IPS-18c (cell line): ENCODE results near the gene ZKSCAN1.
A peak's percentile ranks its signal among the peaks of the same experiment; 100 is the strongest.
"Not testable (repeated sequence)": the region's sequence is repeated elsewhere in the genome, so short reads cannot be mapped to it uniquely, and the experiment has no call there.

Source experiments
- H3K4me3 ChIP-seq: 2 replicates; pipeline ENCODE4 v1.7.0; 2013; ENCODE audit warnings: low read depth, mild to moderate bottlenecking, low read length, moderate library complexity; ENCODE audit not compliant: insufficient read depth
- H3K9me3 ChIP-seq: one replicate; pipeline ENCODE4 v1.6.1; 2013; ENCODE audit warnings: mild to moderate bottlenecking, low read length, moderate library complexity; ENCODE audit not compliant: control insufficient read depth, insufficient read depth

The ZKSCAN1 gene

GRCh38 chr7:100015232-100016214, at the start of gene ZKSCAN1:
TSS of gene ZKSCAN1 (plus strand) at chr7:100015596. CDS start at chr7:100023507, 7,911 bp downstream.
- no peaks in the 10 kb centered on the region for H3K9me3 ChIP-seq
- H3K4me3 ChIP-seq: peak within 1 kb of the TSS; percentile 94

DNA sequence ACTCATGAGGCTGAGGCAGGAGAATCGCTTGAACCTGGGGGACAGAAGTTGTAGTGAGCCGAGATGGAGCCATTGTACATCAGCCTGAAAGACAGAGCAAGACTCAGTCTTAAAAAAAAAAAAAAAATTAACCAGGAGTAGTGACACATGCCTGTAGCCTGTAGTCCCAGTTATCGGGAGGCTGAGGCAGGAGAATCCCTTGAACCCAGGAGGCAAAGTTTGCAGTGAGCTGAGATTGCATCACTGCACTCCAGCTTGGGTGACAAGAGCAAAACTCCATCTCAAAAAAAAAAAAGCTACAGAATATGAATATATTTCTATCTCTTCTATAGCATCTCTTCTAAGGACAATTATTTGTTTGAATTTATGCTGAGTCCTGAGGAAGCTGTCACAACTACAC, 46.1 kb upstream of the ZKSCAN1 start:
- no peak overlapping the region for H3K4me3 ChIP-seq
- no peaks in the 10 kb centered on the region for H3K9me3 ChIP-seq

- not testable (repeated sequence) for H3K9me3 ChIP-seq, H3K4me3 ChIP-seq
Measured at GRCh38 chr7:99969813-99970212, 45.6 kb upstream of the ZKSCAN1 start.

DNA sequence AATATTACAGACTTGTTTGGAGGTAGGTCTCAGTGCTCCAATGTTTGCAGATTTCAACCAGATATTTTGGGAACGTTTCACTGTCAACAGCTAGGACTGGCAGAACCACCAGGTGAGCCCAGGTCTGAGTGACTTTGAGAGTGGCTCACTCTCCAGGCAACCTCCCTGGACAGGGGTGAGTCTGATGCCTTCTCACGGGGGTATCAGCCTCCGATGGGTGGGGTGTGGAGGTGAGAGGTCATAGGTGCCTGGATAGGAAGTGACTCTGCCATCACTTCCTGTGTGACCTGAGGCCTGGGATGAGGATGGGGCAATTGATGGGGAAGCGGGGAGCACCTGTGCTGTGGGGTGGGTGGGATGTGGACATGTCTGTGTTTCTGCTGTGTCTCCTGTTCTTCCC, 44.2 kb upstream of the ZKSCAN1 start:
- no peaks in the 10 kb centered on the region for H3K9me3 ChIP-seq
- no peak overlapping the region for H3K4me3 ChIP-seq

DNA sequence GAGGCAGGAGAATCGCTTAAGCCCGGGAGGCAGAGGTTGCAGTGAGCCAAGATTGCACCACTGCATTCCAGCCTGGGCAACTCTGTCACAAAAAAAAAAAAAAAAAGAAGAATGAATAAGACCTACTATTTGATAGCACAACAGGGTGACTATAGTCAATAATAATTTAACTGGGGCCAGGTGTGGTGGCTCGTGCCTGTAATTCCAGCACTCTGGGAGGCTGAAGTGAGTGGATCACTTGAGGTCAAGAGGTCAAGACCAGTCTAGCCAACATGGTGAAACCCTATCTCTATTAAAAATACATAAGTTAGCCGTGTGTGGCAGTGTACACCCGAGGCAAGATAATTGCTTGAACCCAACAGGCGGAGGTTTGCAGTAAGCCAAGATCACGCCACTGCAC, 41.6 kb upstream of the ZKSCAN1 start:
- H3K4me3 ChIP-seq, H3K9me3 ChIP-seq: not testable (repeated sequence)

DNA sequence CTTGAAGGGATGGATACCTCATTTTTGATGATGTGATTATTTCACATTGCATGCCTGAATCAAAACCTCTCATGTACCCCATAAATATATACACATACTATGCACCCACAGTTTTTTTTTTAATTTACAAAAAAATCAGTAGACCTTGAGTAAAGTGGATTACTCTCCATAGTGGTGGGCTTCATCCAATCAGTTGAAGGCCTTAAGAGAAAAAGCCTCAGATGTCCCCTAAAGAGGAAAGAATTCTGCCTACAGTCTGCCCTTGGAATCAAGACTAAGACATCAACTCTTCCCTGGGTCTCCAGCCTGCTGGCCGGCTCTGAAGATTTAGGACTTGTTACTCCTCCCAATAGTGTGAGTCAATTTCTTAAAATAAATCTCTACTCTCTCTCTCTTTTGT, 40.7 kb upstream of the ZKSCAN1 start:
- Histone ChIP-seq H3K4me3 (no peak overlapping the region), H3K9me3 (no peaks in the 10 kb centered on the region)

DNA sequence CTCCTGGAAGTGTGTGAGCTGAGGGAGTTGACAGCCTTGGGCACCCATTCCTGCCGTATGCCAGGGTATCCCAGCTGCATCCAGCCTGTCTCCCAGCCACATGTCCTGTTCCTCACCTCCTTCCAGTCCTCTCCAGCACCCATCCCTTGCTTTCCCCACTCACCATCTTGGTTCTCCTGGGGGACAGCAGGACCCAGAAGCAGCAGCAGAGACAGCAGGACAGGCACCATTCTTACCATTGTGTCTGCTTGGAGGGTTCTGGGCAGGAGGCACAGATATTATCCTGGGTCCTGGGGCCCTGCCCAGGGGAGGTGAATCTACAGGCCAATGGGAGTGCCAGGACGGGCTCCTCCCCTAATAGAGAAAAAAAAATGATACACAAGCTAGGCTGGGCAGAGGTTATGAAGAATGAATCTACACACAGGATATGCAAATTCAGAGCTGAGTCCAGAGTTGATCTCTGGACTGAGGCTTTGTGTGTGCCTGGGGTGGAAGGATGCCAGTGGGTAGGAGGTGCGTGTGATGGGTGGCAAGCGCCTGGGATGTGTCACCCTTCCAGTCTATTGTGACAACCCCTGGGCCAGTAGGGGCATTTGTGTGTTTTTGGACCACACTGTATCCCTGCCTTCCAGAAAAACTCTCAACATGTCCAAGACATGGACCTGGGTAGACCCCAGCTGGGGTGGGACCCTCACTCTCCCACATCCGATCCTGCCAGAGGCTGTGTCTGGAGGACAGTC, 39.4 kb upstream of the ZKSCAN1 start, which contains the start of gene AZGP1:
Gene AZGP1, minus strand, starts transcription at position 250 of the 740 bp plus-strand sequence. Its CDS starts 11 bp downstream, at position 239.
- Histone ChIP-seq H3K9me3 (no peaks in the 10 kb centered on the region), H3K4me3 (no peak within 1 kb of the TSS)

- no peaks in the 10 kb centered on the region for H3K9me3 ChIP-seq
- no peak overlapping the region for H3K4me3 ChIP-seq
Measured at GRCh38 chr7:99976626-99977025, 38.8 kb upstream of the ZKSCAN1 start.

DNA sequence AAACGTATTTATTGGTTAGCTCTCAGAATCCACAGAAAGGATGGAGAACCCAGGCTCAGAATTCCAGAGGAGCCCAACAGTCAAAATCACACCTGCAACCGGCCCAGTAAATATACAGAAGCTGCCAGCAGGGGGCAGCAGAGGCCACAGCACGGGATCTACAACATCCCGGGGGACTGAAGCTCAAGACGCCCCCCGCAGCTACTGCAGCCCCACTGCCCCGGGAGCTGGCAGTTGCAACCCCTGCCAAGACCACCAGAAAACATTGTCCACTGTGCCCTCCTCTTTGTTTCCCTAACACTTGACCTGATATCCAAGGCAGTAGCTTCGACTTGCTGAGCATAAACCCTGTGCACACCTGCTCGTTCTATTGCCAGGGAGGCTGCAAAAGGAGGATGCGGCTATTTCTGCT, 35.6 kb upstream of the ZKSCAN1 start:
- H3K4me3 ChIP-seq, H3K9me3 ChIP-seq: not testable (repeated sequence)

- H3K4me3 ChIP-seq, H3K9me3 ChIP-seq: not testable (repeated sequence)
Measured at GRCh38 chr7:99980448-99980872, 34.9 kb upstream of the ZKSCAN1 start.

- not testable (repeated sequence) for H3K4me3 ChIP-seq
Measured at GRCh38 chr7:99981066-99981465, 34.3 kb upstream of the ZKSCAN1 start.

DNA sequence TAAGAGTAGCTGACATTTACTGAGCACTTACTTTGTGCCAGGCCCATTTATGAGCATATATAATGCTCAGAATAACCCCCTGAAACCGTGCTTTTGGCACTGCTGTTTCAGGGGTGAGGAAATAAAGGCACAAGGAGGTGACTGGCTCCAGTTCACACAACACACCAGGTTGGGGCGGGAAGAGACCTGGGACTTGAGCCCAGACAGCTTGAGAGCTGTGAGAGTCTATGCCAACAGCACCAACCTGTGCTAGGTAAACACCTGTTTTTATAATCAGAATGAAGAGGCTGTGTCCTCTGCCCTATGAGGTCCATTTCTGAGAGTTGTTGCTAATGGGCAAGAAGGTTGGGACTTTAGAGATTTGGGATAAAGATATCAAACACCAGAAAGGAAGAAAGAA, 30.8 kb upstream of the ZKSCAN1 start:
- Histone ChIP-seq H3K4me3 (no peak overlapping the region), H3K9me3 (no peaks in the 10 kb centered on the region)

More at GRCh38 chr7:99981066-99981465, 34.3 kb upstream of the ZKSCAN1 start:
- H3K9me3 ChIP-seq: not testable (repeated sequence)

GRCh38 chr7:99987306-99987705, 28.1 kb upstream of the ZKSCAN1 start:
- not testable (repeated sequence) for H3K4me3 ChIP-seq, H3K9me3 ChIP-seq

DNA sequence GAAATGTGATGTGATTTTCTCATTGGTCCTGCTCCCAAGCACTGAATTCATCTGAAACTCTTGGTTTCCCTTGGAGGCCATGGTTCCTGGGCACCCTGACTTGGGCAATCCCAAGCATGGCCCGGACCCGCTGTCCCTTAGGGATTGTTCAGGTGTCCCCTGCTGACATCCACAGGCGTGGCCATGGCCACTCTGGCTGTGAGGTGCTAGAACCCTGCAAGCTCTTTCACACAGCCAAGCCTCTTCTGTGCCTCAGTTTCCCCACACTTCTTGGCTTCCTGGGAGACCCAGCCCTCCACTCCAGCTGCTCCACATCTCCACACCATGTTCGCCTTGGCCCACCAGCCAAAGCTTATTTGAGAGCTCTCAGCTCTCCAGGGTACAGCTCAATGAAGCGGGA, 27.6 kb upstream of the ZKSCAN1 start:
- Histone ChIP-seq H3K4me3 (no peak overlapping the region), H3K9me3 (no peaks in the 10 kb centered on the region)

DNA sequence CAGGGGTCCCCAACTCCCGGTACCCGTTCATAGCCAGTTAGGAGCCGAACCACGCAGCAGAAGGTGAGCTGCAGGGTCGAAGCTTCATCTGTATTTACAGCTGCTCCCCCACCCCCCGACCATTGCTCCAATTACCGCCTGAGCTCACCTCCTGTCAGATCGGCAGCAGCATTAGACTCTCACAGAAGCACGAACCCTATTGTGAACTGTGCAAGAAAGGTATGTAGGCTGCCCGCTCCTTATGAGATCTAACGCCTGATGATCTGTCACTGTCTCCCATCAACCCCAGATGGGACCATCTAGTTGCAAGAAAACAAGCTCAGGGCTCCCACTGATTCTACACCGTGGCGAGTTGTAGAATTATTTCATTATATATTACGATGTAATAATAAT, 24.9 kb upstream of the ZKSCAN1 start:
- H3K9me3 ChIP-seq: no peaks in the 10 kb centered on the region
- H3K4me3 ChIP-seq: peak overlapping the region; percentile 20; the same call in 1 of the 2 replicates

DNA sequence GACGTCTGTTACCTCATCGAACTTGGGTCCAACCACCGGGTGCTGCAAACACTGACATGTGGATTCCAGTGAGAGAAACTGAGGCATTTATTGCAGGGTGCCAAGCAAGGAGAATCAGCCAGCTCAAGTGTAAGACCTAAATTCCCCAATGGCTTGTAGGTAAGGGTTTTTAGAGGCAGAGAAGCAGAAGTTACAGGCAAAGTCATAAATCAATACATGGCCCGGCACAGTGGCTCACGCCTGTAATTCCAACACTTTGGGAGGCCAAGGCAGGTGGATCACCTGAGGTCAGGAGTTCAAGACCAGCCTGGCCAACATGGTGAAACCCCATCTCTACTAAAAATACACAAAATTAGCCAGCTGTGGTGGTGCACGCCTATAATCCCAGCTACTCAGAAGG, 23.9 kb upstream of the ZKSCAN1 start:
- H3K9me3 ChIP-seq, H3K4me3 ChIP-seq: not testable (repeated sequence)

DNA sequence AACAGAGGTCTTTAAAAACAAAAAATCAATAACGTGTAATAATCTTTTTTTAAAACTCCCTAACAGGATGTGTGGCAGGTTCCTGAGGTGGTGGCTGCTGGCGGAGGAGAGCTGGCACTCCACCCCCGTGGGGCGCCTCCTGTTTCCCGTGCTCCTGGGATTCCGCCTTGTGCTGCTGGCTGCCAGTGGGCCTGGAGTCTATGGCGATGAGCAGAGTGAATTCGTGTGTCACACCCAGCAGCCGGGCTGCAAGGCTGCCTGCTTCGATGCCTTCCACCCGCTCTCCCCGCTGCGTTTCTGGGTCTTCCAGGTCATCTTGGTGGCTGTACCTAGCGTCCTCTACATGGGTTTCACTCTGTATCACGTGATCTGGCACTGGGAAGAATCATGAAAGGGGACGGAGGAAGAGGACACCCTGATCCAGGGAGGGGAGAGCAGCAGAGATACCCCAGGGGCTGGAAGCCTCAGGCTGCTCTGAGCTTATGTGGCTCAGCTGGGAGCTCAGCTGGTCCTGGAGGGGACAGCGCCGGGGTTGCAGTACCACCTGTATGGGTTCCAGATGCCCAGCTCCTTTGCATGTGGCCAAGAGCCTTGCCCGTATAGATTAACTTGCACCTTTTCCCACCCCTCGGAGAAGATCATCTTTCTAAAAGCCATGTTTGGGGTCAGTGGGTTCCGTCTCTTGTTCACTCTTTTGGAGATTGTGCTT, 22.9 kb upstream of the ZKSCAN1 start:
- H3K4me3 ChIP-seq: no peak overlapping the region

More for the DNA sequence above, 22.9 kb upstream of the ZKSCAN1 start:
- no peaks in the 10 kb centered on the region for H3K9me3 ChIP-seq
